Hepatocyte (in vitro differentiated cells): ENCODE results near the gene SCGB2B2.

ENCODE experiments used
- CTCF ChIP-seq: fragments of 200-600 bp; sonication (generic); IDR thresholded peaks from 2 replicates; pipeline ENCODE4 v1.5.1; 2016; ENCODE audit warnings: antibody characterized with exemption, mild to moderate bottlenecking; ENCODE audit not compliant: poor library complexity
- EZH2 ChIP-seq: fragments of 200-600 bp; sonication (generic); IDR thresholded peaks from 2 replicates; pipeline ENCODE4 v1.6.1; 2016; ENCODE audit warnings: antibody characterized with exemption, mild to moderate bottlenecking, borderline replicate concordance
- EZH2phosphoT487 ChIP-seq: fragments of 200-600 bp; sonication (generic); IDR thresholded peaks from one replicate; pipeline ENCODE4 v1.6.1; 2018; ENCODE audit warnings: antibody characterized with exemption, mild to moderate bottlenecking, low read depth, moderate library complexity; ENCODE audit not compliant: unreplicated experiment, severe bottlenecking

GRCh38 chr19:34655651-34656050, 21.3 kb downstream of the SCGB2B2 start:
- TF ChIP-seq CTCF: no peak
- TF ChIP-seq EZH2: no peak
- no peak for TF ChIP-seq EZH2phosphoT487
